IPS-18a (cell line): ENCODE results near the gene PYGO2.

Source experiments
- H3K27ac ChIP-seq: one replicate; pipeline ENCODE4 v1.5.1; 2013; ENCODE audit warnings: low read length
- H3K27me3 ChIP-seq: one replicate; pipeline ENCODE4 v1.6.1; 2013; ENCODE audit warnings: mild to moderate bottlenecking, low read length; ENCODE audit not compliant: control insufficient read depth, insufficient read depth
- H3K36me3 ChIP-seq: one replicate; pipeline ENCODE4 v1.6.1; 2013; ENCODE audit warnings: low read depth, low read length; ENCODE audit not compliant: control insufficient read depth
- H3K4me1 ChIP-seq: one replicate; pipeline ENCODE4 v1.6.1; 2013; ENCODE audit warnings: low read depth, low read length; ENCODE audit not compliant: control insufficient read depth
- H3K4me3 ChIP-seq: one replicate; pipeline ENCODE4 v1.5.1; 2013; ENCODE audit warnings: low read length
- H3K9ac ChIP-seq: one replicate; pipeline ENCODE4 v1.6.1; 2013; ENCODE audit warnings: mild to moderate bottlenecking, low read length, moderate library complexity
- H3K9me3 ChIP-seq: one replicate; pipeline ENCODE4 v1.6.1; 2013; ENCODE audit warnings: low read depth, low read length; ENCODE audit not compliant: control insufficient read depth

Gene PYGO2

GRCh38 chr1:154961207-154962155 is at the start of gene PYGO2:
Gene PYGO2, minus strand, starts transcription at chr1:154961782. Its CDS starts 206 bp downstream, at chr1:154961576.
- H3K9ac ChIP-seq = peak within 1 kb of the TSS; percentile 74
- peaks cover 41% of the 10 kb centered on the region for H3K36me3 ChIP-seq
- no peaks in the 10 kb centered on the region for H3K27me3 ChIP-seq
- H3K27ac ChIP-seq = no peak within 1 kb of the TSS
- no peaks in the 10 kb centered on the region for H3K9me3 ChIP-seq
- H3K4me1 ChIP-seq = peaks cover 13% of the 10 kb centered on the region
- peak within 1 kb of the TSS; percentile 88 for H3K4me3 ChIP-seq

- H3K4me3 ChIP-seq = no peak overlapping the region
- H3K9me3 ChIP-seq = no peaks in the 10 kb centered on the region
- H3K27ac ChIP-seq = no peak overlapping the region
- H3K36me3 ChIP-seq = peaks cover 10% of the 10 kb centered on the region
- peaks cover 27% of the 10 kb centered on the region for H3K4me1 ChIP-seq
- no peak overlapping the region for H3K9ac ChIP-seq
- H3K27me3 ChIP-seq = no peaks in the 10 kb centered on the region
Measured at GRCh38 chr1:155011004-155011416, 49.4 kb upstream of the PYGO2 start.

DNA sequence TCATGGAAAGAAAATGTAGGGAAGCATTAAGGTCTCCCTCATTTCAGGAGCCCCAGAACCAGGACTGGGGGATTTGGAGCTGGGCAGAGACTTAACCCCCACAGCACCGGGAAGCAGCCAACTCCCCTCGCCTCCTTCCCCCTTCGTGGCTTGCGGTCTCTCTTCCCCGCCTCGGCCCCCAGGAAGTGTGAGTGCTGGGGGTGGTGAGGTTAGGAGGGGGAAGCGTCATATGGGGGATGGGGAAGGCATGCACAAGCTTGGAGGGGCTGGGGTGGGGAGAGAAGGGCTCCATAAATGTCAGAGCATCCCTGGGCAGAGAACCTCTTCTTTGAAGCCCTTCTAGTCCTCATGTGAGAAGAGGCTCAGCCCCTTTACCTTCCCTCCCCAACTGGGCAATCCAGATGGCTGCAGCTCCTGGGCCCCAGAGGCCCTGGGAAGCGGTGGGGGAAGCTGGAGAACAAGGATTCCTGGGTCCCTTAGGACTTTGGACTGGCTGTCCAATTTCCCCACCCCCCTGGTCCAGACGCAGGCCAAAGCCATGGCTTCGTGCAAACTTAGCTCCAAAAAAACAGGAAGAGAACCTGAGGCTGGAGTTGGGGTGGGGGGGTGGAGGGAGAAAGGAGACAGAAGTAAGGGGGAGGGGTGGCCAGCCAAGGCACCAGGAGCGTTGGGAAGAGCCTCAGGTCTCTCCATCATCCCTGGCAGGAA is 48.8 kb upstream of the PYGO2 start:
- Histone ChIP-seq H3K9me3 (no peaks in the 10 kb centered on the region), H3K36me3 (peaks cover 6% of the 10 kb centered on the region), H3K27ac (no peak overlapping the region), H3K27me3 (no peaks in the 10 kb centered on the region), H3K4me3 (no peak overlapping the region), H3K4me1 (peaks cover 27% of the 10 kb centered on the region), H3K9ac (no peak overlapping the region)

- no peak overlapping the region for H3K27ac ChIP-seq
- H3K27me3 ChIP-seq = no peaks in the 10 kb centered on the region
- H3K9me3 ChIP-seq = no peaks in the 10 kb centered on the region
- no peak overlapping the region for H3K9ac ChIP-seq
- H3K36me3 ChIP-seq = peaks cover 3% of the 10 kb centered on the region
- peaks cover 32% of the 10 kb centered on the region for H3K4me1 ChIP-seq
- no peak overlapping the region for H3K4me3 ChIP-seq
Measured at GRCh38 chr1:155009742-155010141, 48.2 kb upstream of the PYGO2 start.

GRCh38 chr1:155009221-155009711 is 47.7 kb upstream of the PYGO2 start:
- Histone ChIP-seq H3K4me3 (no peak overlapping the region), H3K9ac (no peak overlapping the region), H3K36me3 (no peaks in the 10 kb centered on the region), H3K27ac (no peak overlapping the region), H3K27me3 (no peaks in the 10 kb centered on the region), H3K4me1 (peaks cover 37% of the 10 kb centered on the region), H3K9me3 (no peaks in the 10 kb centered on the region)

DNA sequence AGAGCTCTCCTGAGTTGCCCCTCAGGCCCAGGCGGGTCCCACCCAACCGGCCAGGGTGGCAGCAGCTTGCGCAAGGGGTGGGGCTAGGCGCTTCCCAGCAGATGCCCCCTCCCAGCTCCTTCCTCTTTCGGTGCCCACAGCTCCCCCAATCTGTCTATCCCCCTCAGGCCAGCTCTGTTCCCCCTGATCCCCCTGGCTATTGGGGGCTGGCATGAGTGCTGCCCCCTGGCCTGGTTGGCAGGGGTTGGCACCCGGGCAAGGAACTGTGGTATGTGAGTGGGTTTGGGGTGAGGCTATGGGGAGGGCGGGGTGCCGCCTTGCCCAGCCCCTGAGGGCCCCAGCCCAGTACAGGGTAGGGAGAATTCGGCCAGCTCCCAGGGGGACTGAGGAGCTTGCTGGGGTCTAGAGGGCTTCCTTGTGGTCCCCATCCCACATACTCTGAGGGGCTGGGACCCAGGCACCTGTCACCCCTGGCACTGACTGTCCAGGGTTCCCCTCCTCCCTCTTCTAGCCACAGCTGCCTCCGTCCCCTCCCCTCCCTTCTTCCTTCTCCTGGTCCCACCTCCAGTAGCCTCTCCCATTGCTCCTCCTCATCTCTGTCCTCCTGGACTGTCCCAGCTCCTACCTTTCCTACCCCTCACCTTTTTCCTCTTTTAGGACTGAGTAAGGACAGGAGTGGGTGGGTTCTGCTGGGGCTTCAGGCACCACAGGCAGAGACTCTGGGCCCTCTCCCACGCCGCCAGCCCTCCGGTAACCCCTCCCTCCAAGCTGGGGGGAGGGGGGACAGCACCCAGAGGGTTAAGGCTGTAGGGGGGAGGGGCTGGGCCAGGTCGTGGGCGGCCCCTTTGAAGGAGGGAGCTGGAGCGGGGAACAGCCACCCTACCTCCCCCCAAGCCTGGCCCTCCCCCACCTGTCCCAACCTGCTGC is 46.7 kb upstream of the PYGO2 start:
- H3K36me3 ChIP-seq = no peaks in the 10 kb centered on the region
- no peaks in the 10 kb centered on the region for H3K27me3 ChIP-seq
- H3K9me3 ChIP-seq = no peaks in the 10 kb centered on the region
- no peak overlapping the region for H3K27ac ChIP-seq
- peak overlapping the region; percentile 17 for H3K4me3 ChIP-seq
- peaks cover 36% of the 10 kb centered on the region for H3K4me1 ChIP-seq
- H3K9ac ChIP-seq = no peak overlapping the region

GRCh38 chr1:155007251-155007828 is 45.8 kb upstream of the PYGO2 start:
- no peaks in the 10 kb centered on the region for H3K27me3 ChIP-seq
- no peaks in the 10 kb centered on the region for H3K36me3 ChIP-seq
- no peak overlapping the region for H3K9ac ChIP-seq
- H3K9me3 ChIP-seq = no peaks in the 10 kb centered on the region
- H3K4me3 ChIP-seq = no peak overlapping the region
- no peak overlapping the region for H3K27ac ChIP-seq
- peaks cover 27% of the 10 kb centered on the region for H3K4me1 ChIP-seq

GRCh38 chr1:155006601-155007101 is 45.1 kb upstream of the PYGO2 start:
- Histone ChIP-seq H3K4me1 (peaks cover 23% of the 10 kb centered on the region), H3K9ac (no peak overlapping the region), H3K9me3 (no peaks in the 10 kb centered on the region), H3K27ac (no peak overlapping the region), H3K27me3 (no peaks in the 10 kb centered on the region), H3K36me3 (no peaks in the 10 kb centered on the region), H3K4me3 (no peak overlapping the region)

DNA sequence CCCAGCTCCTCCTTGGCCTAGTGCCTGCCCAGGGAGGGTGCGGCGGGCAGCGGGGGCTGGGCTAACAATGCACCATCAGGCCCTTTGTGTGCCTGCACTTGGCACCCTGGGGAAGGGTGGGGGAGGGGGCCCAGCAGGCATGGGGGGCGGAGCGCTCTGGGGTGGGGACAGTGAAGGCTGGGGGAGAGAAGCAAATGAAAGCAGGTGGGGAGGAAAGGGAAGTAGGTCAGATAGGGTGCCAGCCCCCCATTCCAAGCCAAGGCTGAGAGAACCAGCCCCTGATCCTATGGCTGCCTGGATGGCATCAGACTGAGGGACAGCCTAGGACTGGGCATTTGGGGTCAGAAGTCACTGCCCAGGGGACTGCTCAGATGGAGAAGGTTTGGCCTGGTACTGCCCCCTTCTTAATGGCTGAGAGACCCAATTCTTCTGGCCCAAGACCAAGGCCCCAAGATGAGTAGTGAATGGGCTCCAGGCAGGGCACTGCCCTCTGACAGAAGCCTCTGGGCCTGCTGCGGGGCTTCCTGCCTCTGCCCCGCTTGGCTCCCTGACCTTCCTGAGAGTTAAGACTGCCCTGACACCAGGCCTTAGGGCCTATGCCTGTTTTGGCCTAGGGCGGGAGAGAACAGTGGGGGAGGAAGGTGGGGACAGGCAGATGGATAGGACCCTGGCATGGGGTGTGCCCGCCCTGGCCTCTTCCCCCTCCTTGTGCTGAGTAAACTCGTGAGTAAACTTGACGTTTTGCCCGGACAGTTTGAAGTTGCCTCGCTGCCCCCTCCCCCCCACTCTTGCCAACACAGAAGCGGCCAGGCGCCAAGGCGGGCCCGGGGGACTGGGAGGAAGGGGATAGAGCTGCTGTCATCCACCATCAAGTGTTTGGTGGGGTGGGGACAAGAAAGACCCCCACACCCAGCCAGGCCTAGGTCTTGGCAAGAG is 43.8 kb upstream of the PYGO2 start:
- Histone ChIP-seq H3K9ac (peak overlapping the region; percentile 65), H3K4me1 (peaks cover 23% of the 10 kb centered on the region), H3K36me3 (no peaks in the 10 kb centered on the region), H3K27me3 (no peaks in the 10 kb centered on the region), H3K4me3 (peak overlapping the region; percentile 84), H3K9me3 (no peaks in the 10 kb centered on the region), H3K27ac (no peak overlapping the region)
